ENCODE results near the gene TMCO6. TPM values are rescaled to one million over a fixed set of nuclear protein-coding genes. Genes with fewer than 3 reads are reported as not detected.
"Not testable (repeated sequence)": the region's sequence is repeated elsewhere in the genome, so short reads cannot be mapped to it uniquely, and the experiment has no call there.

TMCO6 gene
- polyA plus RNA-seq, 3 donors: 9.8 to 45.5 (median 12.6) TPM

DNA sequence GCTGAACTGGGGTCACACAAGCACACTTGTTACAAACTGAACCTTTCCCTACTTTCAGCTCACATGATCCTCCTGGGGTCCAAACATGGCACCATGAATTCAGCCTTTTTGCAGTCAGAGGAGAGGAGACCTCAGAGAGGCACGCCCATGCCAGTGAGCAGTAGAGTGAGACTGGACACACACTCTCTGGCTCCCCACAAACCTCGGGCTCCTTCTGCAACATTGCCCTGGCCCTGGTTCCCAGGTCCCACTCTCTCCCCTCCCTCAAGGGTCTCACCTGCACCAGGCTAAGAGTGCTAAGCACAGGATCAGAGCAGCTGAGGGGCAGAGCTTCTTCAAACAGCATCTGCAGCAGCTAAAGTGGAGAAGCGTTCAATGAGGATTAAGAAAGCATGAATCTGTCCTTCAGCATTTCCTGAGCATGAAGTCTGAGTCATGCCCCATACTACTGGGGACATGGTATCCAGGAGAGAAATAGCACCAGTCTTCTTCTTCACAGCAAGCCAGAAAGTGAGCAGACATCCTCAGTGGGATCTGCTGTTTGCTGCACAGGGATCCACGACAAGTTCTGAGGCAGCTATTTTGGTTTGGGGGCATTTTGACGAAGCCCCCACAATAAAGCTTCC lies 47.4 kb upstream of the TMCO6 start:
- peak overlapping the region; percentile 82 to 96 for H3K4me3 Mint-ChIP-seq
- Histone ChIP-seq H3K4me3 (replicated peaks in 1 of 3; ENCODE audit: low read depth in 2 of 3, low read length in 3 of 3) (peak overlapping the region; percentile 26 to 81 (median 49)), H3K27ac (ENCODE audit: low read depth in 1 of 2, low read length in 2 of 2) (peak overlapping the region; percentile 80 to 91), H3K4me1 (ENCODE audit: control insufficient read depth in 1 of 2, insufficient read depth in 2 of 2, low read length in 2 of 2) (peaks cover 90 to 94% of the 10 kb centered on the region in 2 donors), H3K36me3 (replicated peaks in 1 of 2; ENCODE audit: control insufficient read depth in 1 of 2, insufficient read depth in 2 of 2, low read length in 2 of 2) (peaks cover 0 to under 1% of the 10 kb centered on the region in 2 donors), H3K27me3 (ENCODE audit: control insufficient read depth in 2 of 2, insufficient read depth in 2 of 2, low read length in 2 of 2) (no peaks in the 10 kb centered on the region), H3K9ac (ENCODE audit: insufficient read depth, low read length, poor library complexity, severe bottlenecking) (peak overlapping the region; percentile 58), H2AFZ (ENCODE audit: insufficient read depth, low read depth, low read length, poor library complexity, severe bottlenecking) (peak overlapping the region; percentile 8), H3K9me3 (replicated peaks in 1 of 2; ENCODE audit: control insufficient read depth in 1 of 2, insufficient read depth in 1 of 2, low read length in 2 of 2) (no peaks in the 10 kb centered on the region), H3K79me2 (ENCODE audit: insufficient read depth, low read length) (peaks cover 43% of the 10 kb centered on the region), H3K4me2 (replicated peaks; ENCODE audit: extremely low read depth, low read length, poor library complexity, severe bottlenecking) (peak overlapping the region; percentile 83), H4K20me1 (ENCODE audit: insufficient read depth, low read length) (no peaks in the 10 kb centered on the region)
- peak overlapping the region; percentile 91 to 98 (median 95) for H3K27ac Mint-ChIP-seq
- H3K36me3 Mint-ChIP-seq: peaks cover 0 to 20% of the 10 kb centered on the region in 2 donors
- 0% methylated on average over 1 of the region's 5 CpGs for WGBS (ENCODE audit: insufficient coverage)
- H3K4me1 Mint-ChIP-seq: peaks cover 87% of the 10 kb centered on the region
- peaks cover 0 to 2% (median 0%) of the 10 kb centered on the region in 3 donors for H3K27me3 Mint-ChIP-seq (ENCODE audit: low read depth in 3 of 3)
- no peak for TF ChIP-seq CTCF (IDR thresholded peaks at IDR 0.05)
- peaks cover 0 to 1% (median 0%) of the 10 kb centered on the region in 7 donors for H3K9me3 Mint-ChIP-seq
- intact Hi-C loops (cut with micrococcal nuclease): no loop called here
- peak; percentile 64 to 85 (median 81) for DNase-seq

DNA sequence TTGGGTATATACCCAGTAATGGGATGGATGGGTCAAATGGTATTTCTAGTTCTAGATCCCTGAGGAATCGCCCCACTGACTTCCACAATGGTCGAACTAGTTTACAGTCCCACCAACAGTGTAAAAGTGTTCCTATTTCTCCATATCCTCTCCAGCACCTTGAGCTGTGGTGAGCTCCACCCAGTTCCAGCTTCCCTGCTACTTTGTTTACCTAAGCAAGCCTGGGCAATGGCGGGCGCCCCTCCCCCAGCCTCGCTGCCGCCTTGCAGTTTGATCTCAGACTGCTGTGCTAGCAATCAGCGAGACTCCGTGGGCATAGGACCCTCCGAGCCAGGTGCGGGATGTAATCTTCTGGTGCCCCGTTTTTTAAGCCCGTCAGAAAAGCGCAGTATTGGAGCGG lies 46.2 kb upstream of the TMCO6 start:
- peak overlapping the region; percentile 46 to 51 for H3K4me3 Mint-ChIP-seq
- H3K36me3 Mint-ChIP-seq: peaks cover 0 to 12% of the 10 kb centered on the region in 2 donors
- H3K9me3 Mint-ChIP-seq; H3K27me3 Mint-ChIP-seq (ENCODE audit: low read depth in 3 of 3); H3K36me3 ChIP-seq (replicated peaks in 1 of 2; ENCODE audit: control insufficient read depth in 1 of 2, insufficient read depth in 2 of 2, low read length in 2 of 2); intact Hi-C loops (cut with micrococcal nuclease); H3K27me3 ChIP-seq (ENCODE audit: control insufficient read depth in 2 of 2, insufficient read depth in 2 of 2, low read length in 2 of 2); H3K4me2 ChIP-seq (replicated peaks; ENCODE audit: extremely low read depth, low read length, poor library complexity, severe bottlenecking); H2AFZ ChIP-seq (ENCODE audit: insufficient read depth, low read depth, low read length, poor library complexity, severe bottlenecking); DNase-seq; H3K9me3 ChIP-seq (replicated peaks in 1 of 2; ENCODE audit: control insufficient read depth in 1 of 2, insufficient read depth in 1 of 2, low read length in 2 of 2); H4K20me1 ChIP-seq (ENCODE audit: insufficient read depth, low read length); H3K9ac ChIP-seq (ENCODE audit: insufficient read depth, low read length, poor library complexity, severe bottlenecking): not testable (repeated sequence)
- 80% methylated on average over 8 of the region's 14 CpGs for WGBS (ENCODE audit: insufficient coverage)
- peaks cover 47% of the 10 kb centered on the region for H3K79me2 ChIP-seq (ENCODE audit: insufficient read depth, low read length)
- peaks cover 87% of the 10 kb centered on the region for H3K4me1 Mint-ChIP-seq
- peak overlapping the region in 1 of 2 donors; percentile 22 for H3K27ac ChIP-seq (ENCODE audit: low read depth in 1 of 2, low read length in 2 of 2)
- peak overlapping the region; percentile 93 to 99 (median 97) for H3K27ac Mint-ChIP-seq
- peaks cover 93% of the 10 kb centered on the region in 2 donors for H3K4me1 ChIP-seq (ENCODE audit: control insufficient read depth in 1 of 2, insufficient read depth in 2 of 2, low read length in 2 of 2)
- H3K4me3 ChIP-seq (replicated peaks in 1 of 3; ENCODE audit: low read depth in 2 of 3, low read length in 3 of 3): peak overlapping the region in 1 of 3 experiments; percentile 32

Data from CD14-positive monocyte (primary cell).